ENCODE data around the gene PXMP4.
A peak's percentile ranks its signal among the peaks of the same experiment; 100 is the strongest.

Gene PXMP4

DNA sequence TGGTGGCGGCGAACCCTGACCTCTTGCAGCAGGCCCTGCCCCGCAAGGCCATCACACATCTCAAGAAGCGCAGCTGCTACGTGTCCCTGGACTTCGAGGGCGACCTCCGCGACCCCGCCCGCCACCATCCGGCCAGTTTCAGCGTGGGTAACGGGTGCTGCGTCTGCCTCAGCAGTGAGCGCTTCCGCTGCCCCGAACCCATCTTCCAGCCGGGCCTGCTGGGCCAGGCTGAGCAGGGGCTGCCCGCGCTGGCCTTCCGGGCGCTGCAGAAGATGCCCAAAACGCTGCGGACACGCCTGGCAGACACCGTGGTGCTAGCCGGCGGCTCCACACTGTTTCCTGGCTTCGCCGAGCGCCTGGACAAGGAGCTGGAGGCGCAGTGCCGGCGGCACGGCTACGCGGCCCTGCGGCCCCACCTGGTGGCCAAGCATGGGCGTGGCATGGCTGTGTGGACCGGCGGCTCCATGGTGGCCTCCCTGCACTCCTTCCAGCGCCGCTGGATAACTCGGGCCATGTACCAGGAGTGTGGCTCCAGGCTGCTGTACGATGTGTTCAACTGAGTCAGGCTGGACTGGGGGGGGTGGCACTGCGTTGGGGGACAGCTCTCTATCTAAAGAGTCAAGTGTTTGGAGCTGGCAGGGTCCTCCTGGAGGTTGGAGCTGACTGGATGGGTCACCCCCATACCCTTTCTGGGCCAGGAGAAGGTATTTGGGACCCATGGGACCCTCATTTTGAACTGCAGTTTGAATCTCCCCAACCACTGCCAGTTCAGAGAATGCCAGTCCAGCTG, 52.2 kb downstream of the PXMP4 start:
- in situ Hi-C loops (cut with HindIII; ENCODE audit: low sequenced_read_pairs): no loop called here
- DNase-seq (ENCODE audit: low read depth): peak; percentile 37
- H3K4me3 ChIP-seq (ENCODE audit: low read depth, low read length): peak overlapping the region; percentile 44
- TF ChIP-seq, protein P1, sequence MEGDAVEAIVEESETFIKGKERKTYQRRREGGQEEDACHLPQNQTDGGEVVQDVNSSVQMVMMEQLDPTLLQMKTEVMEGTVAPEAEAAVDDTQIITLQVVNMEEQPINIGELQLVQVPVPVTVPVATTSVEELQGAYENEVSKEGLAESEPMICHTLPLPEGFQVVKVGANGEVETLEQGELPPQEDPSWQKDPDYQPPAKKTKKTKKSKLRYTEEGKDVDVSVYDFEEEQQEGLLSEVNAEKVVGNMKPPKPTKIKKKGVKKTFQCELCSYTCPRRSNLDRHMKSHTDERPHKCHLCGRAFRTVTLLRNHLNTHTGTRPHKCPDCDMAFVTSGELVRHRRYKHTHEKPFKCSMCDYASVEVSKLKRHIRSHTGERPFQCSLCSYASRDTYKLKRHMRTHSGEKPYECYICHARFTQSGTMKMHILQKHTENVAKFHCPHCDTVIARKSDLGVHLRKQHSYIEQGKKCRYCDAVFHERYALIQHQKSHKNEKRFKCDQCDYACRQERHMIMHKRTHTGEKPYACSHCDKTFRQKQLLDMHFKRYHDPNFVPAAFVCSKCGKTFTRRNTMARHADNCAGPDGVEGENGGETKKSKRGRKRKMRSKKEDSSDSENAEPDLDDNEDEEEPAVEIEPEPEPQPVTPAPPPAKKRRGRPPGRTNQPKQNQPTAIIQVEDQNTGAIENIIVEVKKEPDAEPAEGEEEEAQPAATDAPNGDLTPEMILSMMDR (IDR thresholded peaks at IDR 0.05; ENCODE audit: low read depth, low read length, missing control alignments): peak; percentile 90

DNA sequence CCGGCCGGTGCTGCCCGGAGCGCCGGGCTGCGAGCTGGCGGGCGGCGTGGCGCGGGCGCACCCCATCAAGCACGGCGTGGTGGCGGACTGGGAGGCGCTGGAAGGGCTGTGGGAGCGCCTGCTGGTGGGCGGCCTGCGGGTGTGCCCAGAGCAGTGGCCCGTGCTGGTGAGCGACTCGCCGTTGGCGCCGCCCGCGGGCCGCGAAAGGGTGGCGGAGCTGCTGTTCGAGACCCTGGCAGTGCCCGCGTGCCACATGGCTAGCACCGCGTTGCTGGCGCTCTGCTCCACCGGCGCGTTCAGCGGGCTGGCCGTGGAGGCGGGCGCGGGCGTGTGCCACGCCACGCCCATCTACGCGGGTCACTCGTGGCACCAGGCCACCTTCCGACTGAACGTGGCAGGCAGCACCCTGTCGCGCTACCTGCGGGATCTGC, 52.9 kb downstream of the PXMP4 start:
- DNase-seq (ENCODE audit: low read depth): no peak
- H3K4me3 ChIP-seq (ENCODE audit: low read depth, low read length): peak overlapping the region; percentile 44
- in situ Hi-C loops (cut with HindIII; ENCODE audit: low sequenced_read_pairs): no loop called here
- TF ChIP-seq, protein P1 (IDR thresholded peaks at IDR 0.05; ENCODE audit: low read depth, low read length, missing control alignments): no peak

DNA sequence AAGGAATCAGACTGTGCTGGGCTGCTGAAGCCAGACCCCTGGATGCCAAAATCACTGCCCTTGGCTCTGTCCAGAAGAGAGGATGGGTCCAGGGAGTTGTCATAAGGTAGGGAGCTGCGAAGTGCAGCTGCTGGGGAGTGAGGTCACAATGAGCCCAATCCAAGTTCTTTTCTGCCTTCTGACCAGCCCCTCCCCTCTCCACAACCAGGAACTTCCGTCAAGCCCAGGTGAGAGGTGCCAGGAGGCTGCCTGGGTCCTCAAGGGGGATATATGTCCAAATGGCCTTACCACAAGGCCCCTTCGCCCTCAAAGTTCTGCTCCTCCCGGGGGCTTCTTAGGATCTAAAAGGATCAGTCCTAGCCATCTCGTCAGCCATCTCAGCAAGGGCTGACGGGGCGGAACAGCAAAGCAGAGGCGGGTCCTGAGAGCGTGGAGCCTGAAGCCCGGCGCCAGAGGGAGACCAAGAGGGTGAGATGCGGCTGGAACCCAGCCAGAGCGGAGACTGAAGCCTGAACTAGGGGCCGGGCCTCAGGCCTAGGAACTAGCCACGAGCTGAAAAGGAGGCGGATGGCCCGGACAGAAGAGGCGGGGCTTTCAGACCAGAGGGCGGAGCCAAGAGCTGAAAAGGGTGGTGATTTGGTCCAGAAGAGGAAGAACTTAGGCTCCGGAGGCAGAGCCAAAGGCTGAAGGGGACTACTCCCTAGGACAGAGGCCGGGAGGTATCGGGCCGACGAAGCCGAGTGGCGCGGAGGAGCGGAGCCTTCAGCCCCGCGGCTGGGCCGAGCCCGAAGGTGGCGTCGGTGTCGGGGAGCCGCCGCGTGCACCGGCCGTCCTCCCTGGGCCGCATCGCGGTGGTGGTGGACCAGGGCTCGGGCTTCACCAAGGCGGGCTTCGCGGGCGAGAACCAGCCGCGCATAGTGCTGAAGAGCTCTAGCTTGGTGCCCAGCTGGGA, 53.5 kb downstream of the PXMP4 start, which contains the start of gene ACTL10:
Gene ACTL10 (plus strand): TSS at position 651 of the 952 bp plus-strand sequence. CDS start 555 bp downstream, outside the sequence.
- DNase-seq (ENCODE audit: low read depth): peak; percentile 93
- TF ChIP-seq, protein P1 (IDR thresholded peaks at IDR 0.05; ENCODE audit: low read depth, low read length, missing control alignments): peak; percentile 38
- in situ Hi-C loops (cut with HindIII; ENCODE audit: low sequenced_read_pairs): no loop called here
- H3K4me3 ChIP-seq (ENCODE audit: low read depth, low read length): peak within 1 kb of the TSS; percentile 44

DNA sequence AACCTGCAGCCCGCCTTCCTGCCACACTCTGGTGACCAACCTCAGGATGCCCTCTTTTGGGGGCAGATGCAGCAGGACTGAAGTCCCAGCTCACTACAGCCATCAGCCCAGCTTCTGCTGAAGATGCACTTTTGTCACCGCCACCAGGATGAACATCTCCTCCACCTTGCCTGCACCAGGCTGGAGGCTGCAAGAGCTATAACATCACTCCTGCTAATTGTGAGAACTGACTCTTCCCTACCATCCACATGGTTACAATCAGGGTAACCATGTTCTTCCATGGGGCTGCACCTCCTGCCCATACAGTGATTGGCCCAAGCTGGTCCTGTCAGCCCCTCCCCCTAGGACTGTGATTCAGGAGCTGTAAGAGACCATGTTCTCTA, 55.4 kb downstream of the PXMP4 start:
- no peak overlapping the region for H3K4me3 ChIP-seq (ENCODE audit: low read depth, low read length)
- TF ChIP-seq, protein P1 (IDR thresholded peaks at IDR 0.05; ENCODE audit: low read depth, low read length, missing control alignments): no peak
- in situ Hi-C loops (cut with HindIII; ENCODE audit: low sequenced_read_pairs): no loop called here
- DNase-seq (ENCODE audit: low read depth): no peak

DNA sequence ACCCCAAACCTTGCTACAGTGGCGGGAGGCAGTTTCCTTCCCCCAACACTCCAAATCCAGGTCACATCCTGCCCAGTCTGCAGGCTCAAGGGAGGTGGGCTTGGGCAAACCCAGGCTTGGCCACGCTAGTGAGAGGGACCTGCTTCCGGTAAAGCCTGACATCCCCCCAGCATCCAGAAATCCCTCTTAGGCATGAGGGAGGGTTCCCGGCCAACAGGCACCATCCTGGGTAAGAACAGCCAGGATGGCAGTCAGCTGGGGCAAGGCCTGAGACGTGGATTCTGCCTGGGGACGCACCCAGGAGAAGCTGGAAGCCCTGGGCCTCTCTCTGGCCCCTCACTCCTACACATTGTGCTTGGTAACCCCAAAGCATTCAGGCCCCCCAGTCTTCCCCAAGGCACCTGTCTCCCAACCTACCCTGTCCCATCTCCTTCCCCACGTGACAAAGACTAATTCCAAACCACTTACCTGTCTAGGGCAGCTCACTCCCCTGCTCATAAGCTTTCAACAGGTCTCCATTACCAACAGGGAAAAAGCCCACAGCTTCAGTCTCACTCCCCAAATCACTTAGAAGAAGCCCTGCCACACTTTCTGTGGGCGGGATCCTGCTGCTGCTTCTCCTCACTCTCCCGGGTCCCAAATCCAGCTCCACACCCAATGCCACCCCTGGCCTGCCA, 55.9 kb downstream of the PXMP4 start:
- no peak for DNase-seq (ENCODE audit: low read depth)
- H3K4me3 ChIP-seq (ENCODE audit: low read depth, low read length): peak overlapping the region; percentile 57
- in situ Hi-C loops (cut with HindIII; ENCODE audit: low sequenced_read_pairs): no loop called here
- TF ChIP-seq, protein P1 (IDR thresholded peaks at IDR 0.05; ENCODE audit: low read depth, low read length, missing control alignments): no peak

Measured in astrocyte of the cerebellum (primary cell).